Measurements from ENCODE around the gene HPGDS.

Gene HPGDS

GRCh38 chr4:94365304-94365703 is 22.7 kb upstream of the HPGDS start:
- Mint-ChIP-seq H3K4me1 (no peaks in the 10 kb centered on the region), H3K27ac (no peak overlapping the region), H3K27me3 (peaks cover 31% of the 10 kb centered on the region), H3K4me3 (no peak overlapping the region), H3K9me3 (peaks cover 5 to 8% of the 10 kb centered on the region in 2 donors)
- ATAC-seq (no peak), DNase-seq (no peak)

- Mint-ChIP-seq H3K4me3 (no peak overlapping the region), H3K4me1 (no peaks in the 10 kb centered on the region), H3K27me3 (peaks cover 24% of the 10 kb centered on the region), H3K27ac (no peak overlapping the region), H3K9me3 (peaks cover 5 to 8% of the 10 kb centered on the region in 2 donors)
- no peak for ATAC-seq
- no peak for DNase-seq
Observed at GRCh38 chr4:94364527-94364926, 21.9 kb upstream of the HPGDS start.

- H3K4me1 Mint-ChIP-seq = no peaks in the 10 kb centered on the region
- DNase-seq = no peak
- no peak overlapping the region for H3K27ac Mint-ChIP-seq
- H3K27me3 Mint-ChIP-seq = peaks cover 24% of the 10 kb centered on the region
- peaks cover 5 to 8% of the 10 kb centered on the region in 2 donors for H3K9me3 Mint-ChIP-seq
- ATAC-seq = no peak
- no peak overlapping the region for H3K4me3 Mint-ChIP-seq
Observed at GRCh38 chr4:94363136-94363655, 20.6 kb upstream of the HPGDS start.

GRCh38 chr4:94359838-94360237 is 17.2 kb upstream of the HPGDS start:
- peaks cover 8% of the 10 kb centered on the region for H3K27me3 Mint-ChIP-seq

GRCh38 chr4:94359221-94359620 is 16.6 kb upstream of the HPGDS start:
- H3K27ac Mint-ChIP-seq = no peak overlapping the region
- H3K4me3 Mint-ChIP-seq = no peak overlapping the region
- no peaks in the 10 kb centered on the region for H3K4me1 Mint-ChIP-seq
- H3K27me3 Mint-ChIP-seq = peaks cover 8% of the 10 kb centered on the region
- ATAC-seq (no peak), DNase-seq (no peak)
- H3K9me3 Mint-ChIP-seq = no peaks in the 10 kb centered on the region

More at GRCh38 chr4:94359838-94360237, 17.2 kb upstream of the HPGDS start:
- H3K4me1 Mint-ChIP-seq = no peaks in the 10 kb centered on the region
- no peak overlapping the region for H3K27ac Mint-ChIP-seq
- ATAC-seq (no peak), DNase-seq (no peak)
- H3K4me3 Mint-ChIP-seq = no peak overlapping the region
- H3K9me3 Mint-ChIP-seq = no peaks in the 10 kb centered on the region

GRCh38 chr4:94358101-94358500 is 15.5 kb upstream of the HPGDS start:
- DNase-seq (no peak), ATAC-seq (no peak)
- Mint-ChIP-seq H3K4me1 (no peaks in the 10 kb centered on the region), H3K27me3 (peaks cover 8% of the 10 kb centered on the region), H3K9me3 (no peaks in the 10 kb centered on the region), H3K27ac (no peak overlapping the region), H3K4me3 (no peak overlapping the region)

GRCh38 chr4:94357624-94358023 is 15.0 kb upstream of the HPGDS start:
- no peak overlapping the region for H3K27ac Mint-ChIP-seq
- DNase-seq = no peak
- ATAC-seq = no peak
- no peaks in the 10 kb centered on the region for H3K4me1 Mint-ChIP-seq
- H3K9me3 Mint-ChIP-seq = no peaks in the 10 kb centered on the region
- no peak overlapping the region for H3K4me3 Mint-ChIP-seq
- H3K27me3 Mint-ChIP-seq = peaks cover 10% of the 10 kb centered on the region

- ATAC-seq = no peak
- no peak for DNase-seq
- no peak overlapping the region for H3K27ac Mint-ChIP-seq
- peaks cover 11% of the 10 kb centered on the region for H3K4me1 Mint-ChIP-seq
- H3K4me3 Mint-ChIP-seq = no peak overlapping the region
- H3K9me3 Mint-ChIP-seq = no peaks in the 10 kb centered on the region
- peaks cover 19% of the 10 kb centered on the region for H3K27me3 Mint-ChIP-seq
Observed at GRCh38 chr4:94356444-94356843, 13.8 kb upstream of the HPGDS start.

GRCh38 chr4:94354474-94354896 is 11.8 kb upstream of the HPGDS start:
- Mint-ChIP-seq H3K4me1 (peaks cover 27% of the 10 kb centered on the region), H3K9me3 (no peaks in the 10 kb centered on the region), H3K27ac (no peak overlapping the region), H3K27me3 (peaks cover 17% of the 10 kb centered on the region), H3K4me3 (no peak overlapping the region)
- DNase-seq (no peak), ATAC-seq (no peak)

GRCh38 chr4:94352996-94353395 is 10.4 kb upstream of the HPGDS start:
- no peak overlapping the region for H3K4me3 Mint-ChIP-seq
- no peak overlapping the region for H3K27ac Mint-ChIP-seq
- peaks cover 17% of the 10 kb centered on the region for H3K27me3 Mint-ChIP-seq
- ATAC-seq (no peak), DNase-seq (no peak)
- H3K9me3 Mint-ChIP-seq = no peaks in the 10 kb centered on the region
- H3K4me1 Mint-ChIP-seq = peaks cover 39% of the 10 kb centered on the region

- no peak overlapping the region for H3K27ac Mint-ChIP-seq
- H3K9me3 Mint-ChIP-seq = no peaks in the 10 kb centered on the region
- ATAC-seq = no peak
- no peak for DNase-seq
- peaks cover 47% of the 10 kb centered on the region for H3K4me1 Mint-ChIP-seq
- H3K4me3 Mint-ChIP-seq = peak overlapping the region in 1 of 2 donors; percentile 7
- H3K27me3 Mint-ChIP-seq = peaks cover 17% of the 10 kb centered on the region
Observed at GRCh38 chr4:94352163-94352562, 9.5 kb upstream of the HPGDS start.

GRCh38 chr4:94351319-94351718 is 8.7 kb upstream of the HPGDS start:
- no peaks in the 10 kb centered on the region for H3K9me3 Mint-ChIP-seq
- peaks cover 17% of the 10 kb centered on the region for H3K27me3 Mint-ChIP-seq
- no peak overlapping the region for H3K4me3 Mint-ChIP-seq
- H3K27ac Mint-ChIP-seq = no peak overlapping the region
- H3K4me1 Mint-ChIP-seq = peaks cover 53% of the 10 kb centered on the region
- ATAC-seq = no peak
- no peak for DNase-seq

GRCh38 chr4:94350095-94350494 is 7.5 kb upstream of the HPGDS start:
- Mint-ChIP-seq H3K27me3 (peaks cover 17% of the 10 kb centered on the region), H3K4me1 (peaks cover 60% of the 10 kb centered on the region), H3K9me3 (no peaks in the 10 kb centered on the region), H3K4me3 (no peak overlapping the region), H3K27ac (no peak overlapping the region)
- DNase-seq (no peak), ATAC-seq (no peak)

- Mint-ChIP-seq H3K27me3 (peaks cover 17% of the 10 kb centered on the region), H3K9me3 (no peaks in the 10 kb centered on the region), H3K4me3 (peak overlapping the region in 1 of 2 donors; percentile 39), H3K4me1 (peaks cover 67% of the 10 kb centered on the region), H3K27ac (peak overlapping the region in 1 of 2 donors; percentile 82)
- DNase-seq = no peak
- peak; percentile 83 for ATAC-seq
Observed at GRCh38 chr4:94349193-94349592, 6.6 kb upstream of the HPGDS start.

- no peaks in the 10 kb centered on the region for H3K9me3 Mint-ChIP-seq
- peak overlapping the region in 1 of 2 donors; percentile 41 for H3K27ac Mint-ChIP-seq
- peaks cover 67% of the 10 kb centered on the region for H3K4me1 Mint-ChIP-seq
- H3K27me3 Mint-ChIP-seq = peaks cover 17% of the 10 kb centered on the region
- DNase-seq = no peak
- ATAC-seq = no peak
- H3K4me3 Mint-ChIP-seq = peak overlapping the region in 1 of 2 donors; percentile 3
Observed at GRCh38 chr4:94348666-94349065, 6.0 kb upstream of the HPGDS start.

GRCh38 chr4:94346541-94346940 is 3.9 kb upstream of the HPGDS start:
- no peak for ATAC-seq
- Mint-ChIP-seq H3K27ac (no peak overlapping the region), H3K27me3 (peaks cover 4% of the 10 kb centered on the region), H3K9me3 (no peaks in the 10 kb centered on the region), H3K4me3 (no peak overlapping the region), H3K4me1 (peaks cover 66% of the 10 kb centered on the region)
- DNase-seq = no peak

- H3K9me3 Mint-ChIP-seq = no peaks in the 10 kb centered on the region
Observed at GRCh38 chr4:94345969-94346368, 3.3 kb upstream of the HPGDS start.

More at GRCh38 chr4:94345969-94346368, 3.3 kb upstream of the HPGDS start:
- Mint-ChIP-seq H3K27ac (no peak overlapping the region), H3K4me3 (no peak overlapping the region), H3K27me3 (no peaks in the 10 kb centered on the region), H3K4me1 (peaks cover 60% of the 10 kb centered on the region)
- DNase-seq (no peak), ATAC-seq (no peak)
